Activated naive CD4-positive, alpha-beta T cell (primary cell): ENCODE results near the gene HSF2BP.
"Not testable (repeated sequence)": the region's sequence is repeated elsewhere in the genome, so short reads cannot be mapped to it uniquely, and the experiment has no call there.

Source experiments
- DNase-seq, 4 experiments: peaks; one replicate each; lab custom pipeline; 2025; lab: John Stamatoyannopoulos, UW

Gene HSF2BP

DNA sequence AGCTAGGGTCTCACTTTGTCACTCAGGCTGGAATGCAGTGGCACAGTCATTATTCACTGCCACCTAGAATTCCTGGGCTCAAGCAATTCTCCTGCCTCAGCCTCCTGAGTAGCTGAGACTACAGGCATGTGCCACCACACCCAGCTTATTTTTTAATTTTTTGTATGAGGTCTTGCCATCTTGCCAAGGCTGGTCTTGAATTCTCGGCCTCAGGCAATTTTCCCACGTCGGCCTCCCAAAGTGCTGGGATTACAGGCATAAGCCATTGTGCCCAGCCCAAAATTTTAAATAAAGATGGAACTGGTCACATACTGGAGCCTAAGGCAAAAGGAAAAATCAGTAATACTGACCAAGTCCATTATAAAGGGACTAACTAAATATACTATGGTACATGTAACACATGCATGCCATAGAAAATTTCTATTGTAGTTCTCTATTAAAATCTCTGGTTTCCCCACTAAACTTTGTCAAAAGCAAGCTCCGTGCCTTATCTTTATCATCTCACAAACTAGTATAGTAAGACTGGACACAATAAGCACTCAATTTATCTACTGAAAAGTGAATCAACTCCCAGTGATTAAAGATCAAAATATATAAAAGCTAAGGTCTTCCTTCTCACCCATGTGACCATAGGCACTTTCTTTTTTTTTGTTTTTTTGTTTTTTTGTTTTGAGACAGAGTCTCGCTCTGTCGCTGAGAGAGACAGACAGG lies 61.6 kb downstream of the HSF2BP start:
- no peak for DNase-seq

GRCh38 chr21:43597052-43597451 lies 62.2 kb downstream of the HSF2BP start:
- DNase-seq, result no peak

GRCh38 chr21:43596616-43597015 lies 62.7 kb downstream of the HSF2BP start:
- no peak for DNase-seq

GRCh38 chr21:43595769-43596168 lies 63.5 kb downstream of the HSF2BP start:
- not testable (repeated sequence) for DNase-seq

DNA sequence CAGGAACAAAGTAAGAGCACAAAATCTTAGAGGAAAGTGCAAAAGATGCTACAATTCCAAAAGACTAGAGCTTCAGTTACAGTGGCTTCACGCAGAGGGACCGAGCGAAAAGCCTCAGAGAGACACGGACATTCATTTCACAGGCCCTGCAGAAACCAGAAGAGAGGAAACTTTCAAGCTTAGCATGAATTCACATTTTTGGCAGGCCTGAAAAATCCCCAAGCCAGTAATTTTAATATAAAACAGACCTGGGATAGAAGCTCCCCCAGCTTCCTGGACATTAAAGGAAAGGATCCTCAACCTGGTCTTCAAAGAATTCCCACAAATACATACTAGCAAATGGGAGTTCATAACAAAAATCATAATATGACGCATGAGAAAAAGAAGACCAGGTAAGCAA lies 66.2 kb downstream of the HSF2BP start:
- no peak for DNase-seq

DNA sequence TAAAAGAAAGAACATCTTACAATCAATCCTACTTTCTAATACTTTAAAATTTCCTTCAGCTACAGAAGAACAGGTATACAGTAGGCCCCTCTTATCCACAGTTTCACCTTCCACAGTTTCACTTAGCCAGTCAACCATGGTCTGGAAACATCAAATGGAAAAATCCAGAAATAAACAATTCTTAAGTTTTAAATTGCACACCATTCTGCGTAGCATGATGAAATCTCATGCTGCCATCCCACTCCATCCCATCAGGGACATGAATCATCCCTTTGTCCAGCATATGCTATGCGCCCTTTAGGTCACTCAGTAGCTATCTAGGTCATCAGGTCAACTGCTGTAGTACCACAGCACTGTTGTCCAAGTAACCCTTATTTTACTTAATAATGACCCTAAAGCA lies 67.7 kb downstream of the HSF2BP start:
- DNase-seq, result no peak

- DNase-seq, result no peak
Observed at GRCh38 chr21:43590194-43590593, 69.1 kb downstream of the HSF2BP start.

GRCh38 chr21:43588957-43589356 lies 70.3 kb downstream of the HSF2BP start:
- no peak for DNase-seq

DNA sequence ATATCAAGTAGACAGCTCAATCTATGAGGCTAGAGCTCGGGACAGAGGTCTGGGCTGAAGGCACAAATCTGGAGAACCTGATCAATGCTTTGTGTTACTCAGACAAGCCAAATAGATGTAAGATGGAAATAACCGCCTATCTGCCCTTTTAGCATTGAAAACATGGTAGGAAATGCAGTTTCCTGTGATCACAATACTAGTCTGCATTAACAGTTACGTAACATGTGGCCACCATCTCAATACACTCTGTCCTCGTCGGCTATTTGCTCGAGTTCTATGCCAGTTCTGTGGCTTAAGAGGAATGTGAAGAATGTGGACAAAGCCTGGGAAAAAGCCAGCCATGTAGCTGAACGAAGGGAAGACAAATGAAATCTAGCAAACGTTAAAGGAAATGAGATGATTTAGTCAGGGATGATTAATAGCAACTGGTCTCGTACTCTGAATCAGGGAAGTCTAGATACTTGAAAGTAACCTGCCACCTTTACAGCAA lies 73.3 kb downstream of the HSF2BP start:
- no peak for DNase-seq

DNA sequence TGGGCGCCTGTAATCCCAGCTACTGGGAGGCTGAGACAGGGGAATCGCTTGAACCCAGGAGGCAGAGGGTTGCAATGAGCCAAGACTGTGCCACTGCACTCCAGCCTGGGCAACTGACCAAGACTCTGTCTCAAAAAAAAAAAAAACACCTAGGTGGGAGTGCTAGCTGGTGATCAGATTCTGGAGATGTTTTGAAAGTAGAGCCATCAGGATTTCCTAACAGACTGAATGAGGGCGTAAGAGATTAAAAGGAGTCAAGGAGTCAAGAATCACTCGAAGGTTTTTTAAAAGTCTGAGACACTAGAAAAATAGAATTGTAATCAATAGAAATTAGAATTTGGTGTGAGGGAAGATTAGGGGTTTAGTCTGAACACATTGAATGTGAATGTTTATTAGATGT lies 73.8 kb downstream of the HSF2BP start:
- no peak for DNase-seq

DNA sequence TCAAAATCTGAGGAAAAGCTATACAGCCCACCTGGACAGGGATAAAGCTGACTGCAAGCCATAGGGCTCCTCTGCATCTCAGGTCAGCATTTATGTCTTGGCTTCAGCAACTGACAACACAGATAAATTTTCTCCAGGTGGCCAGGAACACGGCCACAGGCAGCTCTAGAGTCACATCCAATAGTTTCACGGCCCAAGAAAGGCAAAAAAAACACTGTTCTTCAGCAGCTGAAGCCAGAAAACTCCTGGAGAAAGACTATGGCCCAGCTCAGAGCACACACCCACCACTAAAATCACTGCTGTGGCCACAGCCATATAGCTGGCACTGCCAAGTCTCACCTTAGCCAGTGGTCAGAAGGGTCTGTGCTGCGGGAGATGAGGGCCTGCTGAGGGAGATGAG lies 77.8 kb downstream of the HSF2BP start:
- no peak for DNase-seq

GRCh38 chr21:43578677-43579303 lies 80.5 kb downstream of the HSF2BP start:
- DNase-seq, result no peak

- DNase-seq, result no peak
Observed at GRCh38 chr21:43575473-43575844, 83.8 kb downstream of the HSF2BP start.

- no peak for DNase-seq
Observed at GRCh38 chr21:43574741-43575472, 84.4 kb downstream of the HSF2BP start.

DNA sequence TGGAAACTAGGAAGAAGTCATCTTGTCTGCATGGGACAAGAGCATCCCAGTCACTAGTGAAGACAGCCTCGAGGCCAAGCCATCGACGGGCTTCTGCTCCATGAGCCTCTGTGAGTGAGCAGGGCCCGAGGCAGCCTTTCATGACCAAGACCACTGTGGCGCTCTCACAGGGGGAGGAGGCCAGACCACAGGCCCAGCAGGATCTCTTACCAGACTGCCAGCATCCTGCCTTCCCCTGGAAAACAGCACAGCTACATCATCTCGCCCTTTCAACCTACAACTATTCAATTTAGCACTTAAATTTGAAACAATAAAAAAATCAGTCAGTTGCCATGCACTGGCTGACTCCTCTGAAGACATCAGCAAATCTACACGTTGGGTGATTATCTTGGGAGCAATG lies 85.4 kb downstream of the HSF2BP start:
- DNase-seq, result no peak

DNA sequence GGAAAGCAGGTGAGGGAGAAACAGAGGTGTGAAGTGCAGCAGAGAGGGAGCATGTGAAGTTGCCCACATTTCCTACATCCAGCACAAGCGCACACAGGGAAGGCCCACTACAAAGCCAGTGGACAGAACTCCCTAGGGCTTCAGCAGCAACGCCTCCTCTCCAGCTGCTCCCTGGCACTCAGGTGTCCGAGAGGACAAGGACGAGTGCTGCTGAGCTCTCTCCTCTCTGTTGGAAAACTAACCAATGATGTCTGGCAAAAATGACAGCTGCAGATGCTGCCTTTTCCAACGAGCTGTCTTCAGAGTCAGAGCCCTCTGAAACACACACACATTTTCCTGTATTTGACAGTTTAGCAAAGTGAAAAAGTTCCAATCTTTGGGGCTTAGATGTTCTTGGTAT lies 86.8 kb downstream of the HSF2BP start:
- DNase-seq, result no peak

- DNase-seq, result no peak
Observed at GRCh38 chr21:43571976-43572375, 87.3 kb downstream of the HSF2BP start.

GRCh38 chr21:43570195-43570594 lies 89.1 kb downstream of the HSF2BP start:
- not testable (repeated sequence) for DNase-seq

- DNase-seq, result not testable (repeated sequence)
Observed at GRCh38 chr21:43562451-43562850, 96.8 kb downstream of the HSF2BP start.

GRCh38 chr21:43540561-43540960 lies 118.7 kb downstream of the HSF2BP start:
- DNase-seq, result not testable (repeated sequence)

DNA sequence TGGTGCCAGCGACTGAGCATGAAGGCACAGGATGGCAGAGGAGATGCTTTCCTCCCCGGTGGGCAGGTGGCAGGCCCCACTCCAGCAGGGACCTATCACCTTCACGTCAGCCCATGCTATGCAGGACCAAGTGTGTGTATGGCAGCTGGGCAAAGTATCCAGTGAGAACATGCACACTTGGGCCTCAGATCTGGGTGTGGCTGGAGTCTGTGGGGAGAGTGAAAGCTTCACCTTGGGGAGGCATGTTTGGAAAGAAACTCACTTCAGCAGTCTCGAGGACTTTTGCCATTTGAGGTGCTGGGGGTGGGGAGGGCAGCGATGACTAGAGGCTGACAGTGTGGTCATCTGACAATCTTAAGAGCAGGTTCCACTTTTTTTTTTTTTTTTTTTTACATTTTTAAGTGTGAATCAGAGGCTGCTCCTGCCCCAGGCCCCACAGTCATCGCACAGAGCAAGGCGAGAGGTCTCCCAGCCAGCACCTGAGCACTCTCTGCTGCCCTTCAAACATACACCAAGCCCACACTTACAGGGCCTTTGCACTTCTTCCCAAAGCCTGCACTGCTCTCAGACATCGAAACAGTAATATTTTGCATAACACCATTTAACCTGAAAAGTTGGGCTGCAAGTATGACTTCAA lies 136.7 kb downstream of the HSF2BP start:
- DNase-seq, result not testable (repeated sequence)

- not testable (repeated sequence) for DNase-seq
Observed at GRCh38 chr21:43517701-43518100, 141.6 kb downstream of the HSF2BP start.
